Nephron progenitor cell (in vitro differentiated cells): ENCODE results near the gene RAB26.

Experiments used
- DNase-seq: peaks from one replicate; pipeline ENCODE4 v3.0.0; 2021
- H3K27ac Mint-ChIP-seq: 2 replicates; pipeline ENCODE4 v1.8.0; 2021; ENCODE audit warnings: mild to moderate bottlenecking, moderate library complexity, mixed read lengths
- H3K27me3 Mint-ChIP-seq: 2 replicates; pipeline ENCODE4 v1.8.0; 2021; ENCODE audit warnings: mild to moderate bottlenecking, low read depth, mixed read lengths; ENCODE audit not compliant: poor library complexity
- H3K36me3 Mint-ChIP-seq: 2 replicates; pipeline ENCODE4 v1.8.0; 2021; ENCODE audit warnings: low read depth, mixed read lengths
- H3K4me1 Mint-ChIP-seq: 2 replicates; pipeline ENCODE4 v1.8.0; 2021; ENCODE audit warnings: mixed read lengths
- H3K4me3 Mint-ChIP-seq: 2 replicates; pipeline ENCODE4 v1.8.0; 2021; ENCODE audit warnings: mild to moderate bottlenecking, moderate library complexity, mixed read lengths
- H3K9me3 Mint-ChIP-seq: 2 replicates; pipeline ENCODE4 v1.8.0; 2021; ENCODE audit warnings: mild to moderate bottlenecking, moderate library complexity, mixed read lengths
- CTCF ChIP-seq: fragments of 200-600 bp; sonication (generic); IDR thresholded peaks from 2 replicates; pipeline ENCODE4 v1.5.0; 2021; ENCODE audit warnings: antibody characterized with exemption

The RAB26 gene

DNA sequence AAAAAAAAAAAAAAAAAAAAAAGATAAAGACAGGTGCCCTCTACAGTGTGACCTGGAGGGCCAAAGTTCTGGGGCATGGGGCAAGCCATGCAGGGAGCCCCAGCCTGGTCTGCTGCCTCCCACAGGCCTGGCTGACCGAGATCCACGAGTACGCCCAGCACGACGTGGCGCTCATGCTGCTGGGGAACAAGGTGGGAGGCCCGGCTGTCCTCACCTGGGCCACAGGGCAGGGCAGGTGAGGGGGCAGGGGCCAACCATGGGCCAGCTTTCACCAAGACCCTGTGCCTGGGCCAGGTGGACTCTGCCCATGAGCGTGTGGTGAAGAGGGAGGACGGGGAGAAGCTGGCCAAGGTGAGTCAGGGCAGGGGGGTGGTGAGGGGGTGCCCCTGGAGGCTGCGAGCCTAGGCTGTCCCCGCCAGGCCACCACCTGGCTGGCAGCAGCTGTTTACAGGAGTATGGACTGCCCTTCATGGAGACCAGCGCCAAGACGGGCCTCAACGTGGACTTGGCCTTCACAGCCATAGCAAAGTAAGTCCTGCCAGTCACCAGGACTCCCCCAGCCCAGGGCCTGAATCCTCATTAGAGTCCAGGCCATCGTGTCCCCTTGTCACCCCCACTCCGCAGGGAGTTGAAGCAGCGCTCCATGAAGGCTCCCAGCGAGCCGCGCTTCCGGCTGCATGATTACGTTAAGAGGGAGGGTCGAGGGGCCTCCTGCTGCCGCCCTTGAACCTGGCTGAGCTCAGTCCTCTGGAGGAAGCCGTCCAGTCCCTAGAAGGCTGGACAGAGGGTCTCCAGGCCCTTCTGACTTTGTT lies 4.5 kb downstream of the RAB26 start:
- Mint-ChIP-seq H3K27ac (no peak overlapping the region), H3K4me3 (peak overlapping the region; percentile 93), H3K27me3 (peaks cover 6% of the 10 kb centered on the region), H3K36me3 (peaks cover 6% of the 10 kb centered on the region), H3K4me1 (peaks cover 74% of the 10 kb centered on the region), H3K9me3 (no peaks in the 10 kb centered on the region)
- no peak for TF ChIP-seq CTCF
- DNase-seq, result no peak

DNA sequence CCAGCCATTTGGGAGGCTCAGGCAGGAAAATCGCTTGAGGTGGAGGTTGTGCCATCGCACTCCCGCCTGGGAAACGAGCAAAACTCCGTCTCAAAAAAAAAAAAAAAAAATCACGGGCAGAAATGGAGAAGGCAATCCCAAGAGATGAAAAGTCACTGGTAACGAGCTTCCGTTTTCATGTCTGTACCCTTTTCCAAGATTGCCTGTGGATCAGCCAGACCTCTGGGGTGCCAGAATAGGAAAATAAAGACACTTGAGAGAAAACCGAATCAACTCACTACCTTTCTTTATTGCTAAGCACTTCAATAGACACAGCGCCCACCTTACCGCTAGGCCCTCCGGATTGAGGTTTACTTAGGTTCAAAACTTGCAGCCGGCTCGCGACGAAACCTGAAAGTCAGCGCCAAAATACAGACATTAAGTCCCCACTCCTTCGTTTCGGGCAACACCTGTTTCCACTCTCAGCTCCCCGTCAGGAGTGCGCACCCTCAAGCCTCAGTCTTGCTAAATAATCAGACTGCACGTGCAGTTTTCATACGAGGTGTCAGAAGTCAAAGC lies 6.2 kb downstream of the RAB26 start:
- H3K27me3 Mint-ChIP-seq, result peaks cover under 1% of the 10 kb centered on the region
- peaks cover 79% of the 10 kb centered on the region for H3K4me1 Mint-ChIP-seq
- no peak for TF ChIP-seq CTCF
- H3K4me3 Mint-ChIP-seq, result peak overlapping the region; percentile 93
- H3K36me3 Mint-ChIP-seq, result peaks cover 6% of the 10 kb centered on the region
- DNase-seq, result no peak
- H3K9me3 Mint-ChIP-seq, result no peaks in the 10 kb centered on the region
- no peak overlapping the region for H3K27ac Mint-ChIP-seq

DNA sequence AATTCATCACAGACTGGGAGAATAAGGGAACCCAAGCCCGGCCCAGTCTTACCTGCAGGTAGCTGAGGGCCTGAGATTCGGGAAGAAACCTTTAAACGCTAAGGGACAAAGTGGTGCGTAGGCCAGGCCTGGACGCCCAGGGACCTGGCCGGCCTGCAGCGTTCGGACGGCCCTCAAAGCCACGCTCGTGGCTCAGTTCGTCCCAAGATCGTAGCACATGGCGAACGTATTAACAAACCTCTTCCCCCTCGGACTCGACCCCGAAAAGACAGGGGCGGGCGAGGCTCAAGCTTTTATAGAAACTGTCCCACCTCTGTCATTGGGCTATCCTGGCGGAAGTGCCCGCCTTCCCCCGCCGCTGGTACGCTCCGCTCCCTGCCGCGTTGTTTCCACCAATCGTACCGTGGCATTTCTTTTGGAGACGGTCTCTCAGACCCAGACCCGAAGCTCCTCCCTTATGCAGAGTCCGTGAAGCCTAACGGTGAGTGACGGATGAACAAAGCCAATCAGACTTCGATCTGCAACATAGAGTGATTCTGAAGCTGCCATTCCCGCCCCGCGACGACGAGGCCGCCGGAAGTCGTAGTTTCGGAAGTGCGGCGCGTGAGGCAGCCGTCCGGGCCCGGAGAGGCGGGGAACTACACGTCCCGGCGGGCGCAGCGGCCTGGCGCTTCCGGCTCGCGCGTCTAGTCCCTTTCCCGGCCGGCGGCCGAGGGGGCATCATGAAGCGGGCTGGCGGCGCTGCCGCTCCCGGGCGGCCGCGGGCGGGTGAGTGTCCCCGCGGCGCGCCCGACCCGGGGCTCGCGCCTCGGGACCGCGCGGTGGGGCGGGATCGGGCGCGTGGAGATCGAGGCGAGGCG lies 6.9 kb downstream of the RAB26 start, which contains the start of gene TRAF7:
Gene TRAF7 (plus strand): TSS at position 692 of the 860 bp plus-strand sequence. CDS start 8,139 bp downstream, outside the sequence.
- Mint-ChIP-seq H3K27ac (peak within 1 kb of the TSS; percentile 75), H3K27me3 (no peaks in the 10 kb centered on the region), H3K4me1 (peaks cover 76% of the 10 kb centered on the region), H3K36me3 (peaks cover 6% of the 10 kb centered on the region), H3K4me3 (peak within 1 kb of the TSS; percentile 93), H3K9me3 (no peaks in the 10 kb centered on the region)
- TF ChIP-seq CTCF, result no peak
- DNase-seq, result peak; percentile 97

DNA sequence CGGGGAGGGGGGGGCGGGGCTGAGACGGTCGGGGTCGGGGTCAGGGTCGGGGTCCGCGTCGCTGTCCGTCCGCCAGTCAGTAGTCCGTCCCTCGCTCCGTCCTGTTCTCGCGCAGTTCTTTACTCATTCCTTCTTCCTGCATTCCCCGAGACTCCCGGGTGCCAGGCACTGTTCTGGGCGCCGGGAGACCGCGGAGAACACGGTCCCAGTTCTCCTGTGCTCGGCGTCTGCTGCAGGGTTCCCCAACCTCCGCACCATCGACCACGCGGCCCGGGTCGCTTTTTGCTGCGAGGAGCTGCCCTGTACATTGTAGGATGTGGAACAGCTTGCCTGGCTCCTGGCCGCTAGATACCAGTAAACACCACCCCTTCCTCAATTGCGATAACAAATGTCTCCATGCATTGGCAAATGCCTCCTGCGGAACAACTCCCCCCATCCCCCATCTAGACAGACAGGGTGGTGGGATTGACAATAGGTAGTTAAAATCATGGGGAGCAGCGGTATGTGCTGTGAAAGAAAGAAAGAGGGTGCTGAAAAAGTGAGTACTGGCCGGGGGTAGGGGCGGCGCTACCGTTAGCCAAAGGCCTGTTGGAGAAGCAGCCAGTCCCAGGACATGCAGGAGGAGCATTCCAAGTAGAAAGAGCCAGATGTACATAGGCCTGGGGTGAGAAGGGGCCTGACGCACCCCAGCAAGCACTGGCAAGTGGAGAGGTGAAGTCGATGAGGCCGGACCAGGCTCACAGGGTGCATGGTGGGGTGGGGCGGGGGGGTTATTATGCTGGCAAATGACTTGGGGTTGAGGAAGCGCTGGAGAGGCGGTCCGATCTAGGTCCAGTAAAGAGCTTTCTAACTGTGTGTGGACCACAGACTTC lies 7.8 kb downstream of the RAB26 start:
- H3K9me3 Mint-ChIP-seq, result no peaks in the 10 kb centered on the region
- peak; percentile 44 for DNase-seq
- H3K27ac Mint-ChIP-seq, result peak overlapping the region; percentile 75
- peaks cover 3% of the 10 kb centered on the region for H3K36me3 Mint-ChIP-seq
- peak overlapping the region; percentile 90 for H3K4me3 Mint-ChIP-seq
- TF ChIP-seq CTCF, result no peak
- no peaks in the 10 kb centered on the region for H3K27me3 Mint-ChIP-seq
- peaks cover 71% of the 10 kb centered on the region for H3K4me1 Mint-ChIP-seq

- Mint-ChIP-seq H3K27me3 (no peaks in the 10 kb centered on the region), H3K4me1 (peaks cover 65% of the 10 kb centered on the region), H3K4me3 (peak overlapping the region; percentile 90), H3K27ac (no peak overlapping the region), H3K9me3 (no peaks in the 10 kb centered on the region), H3K36me3 (no peaks in the 10 kb centered on the region)
- no peak for TF ChIP-seq CTCF
- DNase-seq, result no peak
Observed at GRCh38 chr16:2156849-2157224, 8.4 kb downstream of the RAB26 start.
